IMR-90 (cell line): Measurements from ENCODE around the gene LIMK2. TPM values are rescaled to one million over a fixed set of nuclear protein-coding genes. Genes with fewer than 3 reads are reported as not detected.

Source experiments
- ATAC-seq: fragments of 200-7000 bp; cut with Tn5 transposase; 2 replicates; pipeline ENCODE4 v1.9.1; 2020; ENCODE audit warnings: low read depth, mild to moderate bottlenecking, moderate library complexity
- BruUV-seq: library from RNA; stranded (reverse); fragments of 400-500 nt; replicated peaks from 2 replicates; lab custom pipeline; 2021; lab: Mats Ljungman, UMichigan
- CTCF ChIA-PET: fragments of 300-600 bp; formaldehyde crosslinking; extraction: SDS; loops from one replicate; lab custom pipeline; 2021; ENCODE audit warnings: antibody characterized with exemption; lab: Yijun Ruan, JAX
- POLR2A ChIA-PET: fragments of 300-600 bp; sonication (Branson Sonifier 250); formaldehyde crosslinking; loops from one replicate; lab custom pipeline; 2022; ENCODE audit warnings: antibody characterized with exemption; ENCODE audit not compliant: unreplicated experiment; lab: Charles Lee
- DNase-seq: peaks from one replicate; pipeline ENCODE4 v3.0.0; 2013
- H2AFZ ChIP-seq: replicated peaks from 2 replicates; pipeline ENCODE3; 2013; ENCODE audit warnings: low read length, mild to moderate bottlenecking; ENCODE audit not compliant: poor library complexity
- H2AK5ac ChIP-seq: 2 replicates; pipeline ENCODE4 v1.6.1; 2013; ENCODE audit warnings: low read depth, low read length, inconsistent platforms
- H2AK9ac ChIP-seq: replicated peaks from 2 replicates; pipeline ENCODE3; 2013; ENCODE audit warnings: mild to moderate bottlenecking, low read depth, low read length, moderate library complexity; ENCODE audit not compliant: poor library complexity
- H2BK120ac ChIP-seq: 2 replicates; pipeline ENCODE4 v1.6.1; 2013; ENCODE audit warnings: low read depth, low read length, inconsistent platforms
- H2BK15ac ChIP-seq: 3 replicates; pipeline ENCODE4 v1.6.1; 2013; ENCODE audit warnings: low read depth, low read length, inconsistent platforms
- H2BK20ac ChIP-seq: 2 replicates; pipeline ENCODE4 v1.6.1; 2013; ENCODE audit warnings: low read depth, mild to moderate bottlenecking, inconsistent platforms, low read length, moderate library complexity
- H2BK5ac ChIP-seq: 2 replicates; pipeline ENCODE4 v1.6.1; 2013; ENCODE audit warnings: mild to moderate bottlenecking, low read depth, low read length, inconsistent platforms; ENCODE audit not compliant: poor library complexity, severe bottlenecking
- H3K14ac ChIP-seq: replicated peaks from 2 replicates; pipeline ENCODE4 v1.6.1; 2013; ENCODE audit warnings: low read depth, low read length, inconsistent platforms
- H3K18ac ChIP-seq: 2 replicates; pipeline ENCODE4 v1.6.1; 2013; ENCODE audit warnings: low read depth, low read length, control low read depth
- H3K23ac ChIP-seq: 2 replicates; pipeline ENCODE4 v1.6.1; 2013; ENCODE audit warnings: low read depth, low read length, inconsistent platforms
- H3K27ac ChIP-seq: 2 replicates; pipeline ENCODE4 v1.5.1; 2013; ENCODE audit warnings: mild to moderate bottlenecking, control low read depth, low read length; ENCODE audit not compliant: insufficient read depth
- H3K27me3 ChIP-seq: 2 replicates; pipeline ENCODE4 v1.6.1; 2013; ENCODE audit warnings: low read length; ENCODE audit not compliant: control insufficient read depth, insufficient read depth
- H3K36me3 ChIP-seq: 2 replicates; pipeline ENCODE4 v1.6.1; 2013; ENCODE audit warnings: low read length, mixed read lengths; ENCODE audit not compliant: control insufficient read depth, insufficient read depth
- H3K4ac ChIP-seq: 2 replicates; pipeline ENCODE4 v1.6.1; 2013; ENCODE audit warnings: low read depth, low read length, inconsistent platforms
- H3K4me1 ChIP-seq: 2 replicates; pipeline ENCODE4 v1.6.1; 2013; ENCODE audit warnings: low read length, mixed read lengths; ENCODE audit not compliant: control insufficient read depth, insufficient read depth
- H3K4me2 ChIP-seq: 2 replicates; pipeline ENCODE4 v1.6.1; 2013; ENCODE audit warnings: low read depth, mild to moderate bottlenecking, control low read depth, low read length, moderate library complexity
- H3K4me3 ChIP-seq: 2 replicates; pipeline ENCODE4 v1.5.1; 2013; ENCODE audit warnings: low read depth, mild to moderate bottlenecking, control low read depth, low read length, moderate library complexity; ENCODE audit not compliant: insufficient read depth
- H3K56ac ChIP-seq: 2 replicates; pipeline ENCODE4 v1.6.1; 2013; ENCODE audit warnings: low read length, inconsistent platforms; ENCODE audit not compliant: insufficient read depth; ENCODE audit errors: extremely low read depth
- H3K79me1 ChIP-seq, 2 experiments: 2 replicates each; pipeline ENCODE4 v1.6.1; 2013; ENCODE audit warnings: low read length in 2 of 2, inconsistent platforms in 1 of 2, low read depth in 1 of 2
- H3K9ac ChIP-seq: 2 replicates; pipeline ENCODE4 v1.6.1; 2013; ENCODE audit warnings: low read depth, low read length, control low read depth
- H3K9me1 ChIP-seq: 2 replicates; pipeline ENCODE4 v1.6.1; 2013; ENCODE audit warnings: low read length, inconsistent platforms; ENCODE audit not compliant: insufficient read depth
- H3K9me3 ChIP-seq: 2 replicates; pipeline ENCODE4 v1.6.1; 2013; ENCODE audit warnings: low read length; ENCODE audit not compliant: control insufficient read depth, insufficient read depth
- H4K20me1 ChIP-seq: 2 replicates; pipeline ENCODE4 v1.6.1; 2013; ENCODE audit warnings: low read length, inconsistent platforms; ENCODE audit not compliant: insufficient read depth
- H4K5ac ChIP-seq: 2 replicates; pipeline ENCODE4 v1.6.1; 2013; ENCODE audit warnings: mild to moderate bottlenecking, low read depth, low read length, control low read depth
- H4K8ac ChIP-seq, 2 experiments: 2 replicates each; pipeline ENCODE4 v1.6.1; 2013; ENCODE audit warnings: low read depth in 2 of 2, low read length in 2 of 2, control low read depth in 1 of 2, inconsistent platforms in 1 of 2
- H4K91ac ChIP-seq: 2 replicates; pipeline ENCODE4 v1.6.1; 2013; ENCODE audit warnings: low read depth, low read length, inconsistent platforms; ENCODE audit not compliant: insufficient read depth
- BHLHE40 ChIP-seq: fragments of 150-350 bp; IDR thresholded peaks from 2 replicates; pipeline ENCODE4 v1.6.1; 2016; ENCODE audit warnings: mild to moderate bottlenecking, low read depth, low read length
- CEBPB ChIP-seq: IDR thresholded peaks from 2 replicates; pipeline ENCODE4 v1.6.1; 2012; ENCODE audit warnings: low read depth, low read length, improper control_type of control experiment
- CHD1 ChIP-seq: IDR thresholded peaks from 2 replicates; pipeline ENCODE4 v1.6.1; 2012; ENCODE audit warnings: low read depth, low read length, improper control_type of control experiment
- CTCF ChIP-seq: conservative IDR thresholded peaks from 2 replicates; pipeline ENCODE4 v1.5.1; 2012; ENCODE audit warnings: mild to moderate bottlenecking, low read depth, low read length, improper control_type of control experiment
- ELK1 ChIP-seq: fragments of 150-350 bp; IDR thresholded peaks from 2 replicates; pipeline ENCODE4 v1.6.1; 2016; ENCODE audit warnings: low read depth, mild to moderate bottlenecking, low read length, moderate library complexity, borderline replicate concordance
- FOS ChIP-seq: fragments of 150-350 bp; IDR thresholded peaks from 2 replicates; pipeline ENCODE4 v1.6.1; 2016; ENCODE audit warnings: low read depth, low read length
- MAFK ChIP-seq: IDR thresholded peaks from 2 replicates; pipeline ENCODE4 v1.6.1; 2012; ENCODE audit warnings: low read depth, low read length, improper control_type of control experiment
- MAZ ChIP-seq: IDR thresholded peaks from 2 replicates; pipeline ENCODE4 v1.6.1; 2012; ENCODE audit warnings: low read depth, mild to moderate bottlenecking, low read length, improper control_type of control experiment, moderate library complexity, borderline replicate concordance
- NFE2L2 ChIP-seq: fragments of 150-350 bp; IDR thresholded peaks from 2 replicates; pipeline ENCODE4 v1.6.1; 2016; ENCODE audit warnings: low read depth, mild to moderate bottlenecking, low read length
- POLR2A ChIP-seq: IDR thresholded peaks from 2 replicates; pipeline ENCODE4 v1.6.1; 2012; ENCODE audit warnings: mild to moderate bottlenecking, low read depth, low read length
- RAD21 ChIP-seq: IDR thresholded peaks from 2 replicates; pipeline ENCODE4 v1.6.1; 2012; ENCODE audit warnings: low read length, improper control_type of control experiment
- RCOR1 ChIP-seq: IDR thresholded peaks from 2 replicates; pipeline ENCODE4 v1.6.1; 2012; ENCODE audit warnings: mild to moderate bottlenecking, low read length, improper control_type of control experiment; ENCODE audit not compliant: insufficient replicate concordance
- RFX5 ChIP-seq: IDR thresholded peaks from 2 replicates; pipeline ENCODE4 v1.8.0; 2012; ENCODE audit warnings: low read depth, mild to moderate bottlenecking, low read length, moderate library complexity
- SMC3 ChIP-seq: fragments of 150-350 bp; IDR thresholded peaks from 2 replicates; pipeline ENCODE4 v1.6.1; 2016; ENCODE audit warnings: low read depth, mild to moderate bottlenecking, antibody characterized with exemption, low read length, moderate library complexity
- WGBS, 2 experiments: methylation state at CpG; one replicate each; pipeline versions ENCODE4 v1.1.5 to v1.1.7; 2013; ENCODE audit warnings: missing lambda C conversion rate in 2 of 2; ENCODE audit not compliant: insufficient read length in 1 of 2; ENCODE audit errors: extremely low coverage in 2 of 2; 5-methylcytosine and 5-hydroxymethylcytosine counted together
- dilution Hi-C: fragments of 300-500 bp; cut with HindIII; formaldehyde crosslinking; loops from one replicate; pipeline ENCODE4 v1.14.3; 2018; ENCODE audit warnings: low sequenced_read_pairs; ENCODE audit not compliant: unreplicated experiment
- in situ Hi-C: fragments of 300-500 bp; cut with MboI; formaldehyde crosslinking; loops from 3 replicates; pipeline ENCODE4 v1.14.3; 2019; ENCODE audit warnings: low sequenced_read_pairs, inconsistent platforms, mixed read lengths
- intact Hi-C: fragments of 100-400 bp; cut with micrococcal nuclease; formaldehyde crosslinking; loops from 2 replicates; pipeline ENCODE4 v1.10.0; 2022
- polyA plus RNA-seq, 3 experiments: library from polyadenylated mRNA; depleted of rRNA; stranded (reverse); fragments of >200 nt; gene quantifications; 2 replicates each; pipeline ENCODE4 v1.2.3, GENCODE V29; 2012; ENCODE audit warnings: low replicate concordance in 1 of 3
- total RNA-seq: library from RNA; depleted of rRNA; stranded (reverse); fragments of >200 nt; gene quantifications from 2 replicates; pipeline ENCODE4 v1.2.3, GENCODE V29; 2012
- TF ChIP-seq, protein P1 (sequence below): fragments of 150-350 bp; IDR thresholded peaks from 2 replicates; pipeline ENCODE4 v1.6.1; 2017; ENCODE audit warnings: mild to moderate bottlenecking, antibody characterized with exemption, low read length, low read depth

The LIMK2 gene
- total and polyA plus RNA-seq, 2 of the 4 experiments (the other 2 are of a cell fraction), result 14.5 to 31.9 TPM

DNA sequence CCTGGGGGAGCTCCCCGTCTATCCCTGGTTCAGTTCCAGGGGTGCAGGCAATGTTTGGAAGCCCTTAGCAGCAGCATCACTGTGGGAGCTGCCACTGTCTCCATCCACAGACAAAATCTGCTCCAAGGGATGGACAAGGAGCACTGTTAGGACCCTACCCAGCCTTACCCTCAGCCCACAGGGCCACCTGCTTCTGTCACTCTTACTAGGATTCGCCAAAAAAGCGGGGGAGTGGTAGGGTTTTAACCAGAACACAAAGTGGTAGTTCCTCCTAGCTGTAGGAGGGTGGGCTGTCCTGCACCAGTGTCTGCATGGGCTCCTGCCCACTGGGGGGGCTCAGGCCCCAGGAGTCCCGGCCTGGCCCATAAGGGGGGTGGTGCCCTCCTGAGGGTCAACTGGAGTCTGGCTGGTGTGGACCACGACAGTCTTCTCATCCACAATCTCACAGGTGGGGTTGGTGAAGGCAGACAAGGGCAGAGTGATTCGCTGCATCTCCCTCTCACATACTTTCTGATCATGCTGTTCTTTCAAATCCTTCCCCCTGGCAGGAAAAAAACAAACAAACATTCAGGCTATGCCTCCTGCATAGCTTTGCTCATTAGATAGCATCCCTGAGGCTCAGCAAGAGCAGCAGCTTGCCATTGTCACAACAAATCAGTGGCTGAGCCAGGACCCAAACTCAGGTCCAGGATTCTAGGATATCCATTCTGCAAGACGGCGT is 70.8 kb downstream of the LIMK2 start:
- peaks cover 7% of the 10 kb centered on the region; the same call in 1 of the 2 replicates for H4K20me1 ChIP-seq
- H3K56ac ChIP-seq, result no peak overlapping the region
- no peaks in the 10 kb centered on the region for H3K79me1 ChIP-seq
- no peak overlapping the region for H2BK120ac ChIP-seq
- H2AFZ ChIP-seq, result no peak overlapping the region
- H3K4me1 ChIP-seq, result no peaks in the 10 kb centered on the region
- no peak overlapping the region for H3K4me3 ChIP-seq
- 83% methylated on average over 2 of the region's 8 CpGs; no CpG with 5 or more reads in 1 of the 2 experiments for WGBS, 2 experiments
- H4K91ac ChIP-seq, result no peak overlapping the region
- H3K9ac ChIP-seq, result no peak overlapping the region
- no peak overlapping the region for H3K14ac ChIP-seq
- H3K9me1 ChIP-seq, result peaks cover 3% of the 10 kb centered on the region; the same call in 1 of the 2 replicates
- ATAC-seq (no peak), DNase-seq (no peak)
- H3K18ac ChIP-seq, result no peak overlapping the region
- no peak overlapping the region for H3K23ac ChIP-seq
- no peaks in the 10 kb centered on the region for H3K27me3 ChIP-seq
- H3K4me2 ChIP-seq, result no peak overlapping the region
- peaks cover 51% of the 10 kb centered on the region for H3K36me3 ChIP-seq
- no TSS peak for BruUV-seq
- ChIA-PET CTCF (interaction anchor here (0.7 to 1.0 kb wide), 2 partner anchors 10 kb away, joined by 3 to 4 read pairs; no protein-coding TSS in a partner anchor), POLR2A (interaction anchor here (0.6 kb wide), 1 partner anchor 39 kb away, joined by 5 read pairs; no protein-coding TSS in a partner anchor)
- H2AK9ac ChIP-seq, result no peak overlapping the region
- no peak overlapping the region for H3K4ac ChIP-seq
- no peak overlapping the region for H4K5ac ChIP-seq
- no peak overlapping the region for H2BK5ac ChIP-seq
- intact Hi-C loops, result no loop called here
- no peak overlapping the region for H2AK5ac ChIP-seq
- dilution Hi-C loops, result no loop called here
- no peak overlapping the region for H4K8ac ChIP-seq
- no peak overlapping the region for H2BK20ac ChIP-seq
- no peak for TF ChIP-seq MAFK
- TF ChIP-seq, protein P1, sequence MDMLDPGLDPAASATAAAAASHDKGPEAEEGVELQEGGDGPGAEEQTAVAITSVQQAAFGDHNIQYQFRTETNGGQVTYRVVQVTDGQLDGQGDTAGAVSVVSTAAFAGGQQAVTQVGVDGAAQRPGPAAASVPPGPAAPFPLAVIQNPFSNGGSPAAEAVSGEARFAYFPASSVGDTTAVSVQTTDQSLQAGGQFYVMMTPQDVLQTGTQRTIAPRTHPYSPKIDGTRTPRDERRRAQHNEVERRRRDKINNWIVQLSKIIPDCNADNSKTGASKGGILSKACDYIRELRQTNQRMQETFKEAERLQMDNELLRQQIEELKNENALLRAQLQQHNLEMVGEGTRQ, result no peak
- TF ChIP-seq BHLHE40, result no peak
- no peak for TF ChIP-seq CHD1
- TF ChIP-seq ELK1, result no peak
- TF ChIP-seq RAD21, result no peak
- no peak for TF ChIP-seq FOS
- no peak for TF ChIP-seq RFX5
- no peak for TF ChIP-seq NFE2L2
- TF ChIP-seq POLR2A, result no peak
- TF ChIP-seq RCOR1, result no peak
- TF ChIP-seq SMC3, result no peak
- no peak for TF ChIP-seq CTCF
- no peak for TF ChIP-seq CEBPB
- no peak for TF ChIP-seq MAZ
- H2BK15ac ChIP-seq, result no peak overlapping the region
- H3K9me3 ChIP-seq, result no peaks in the 10 kb centered on the region
- in situ Hi-C loops, result loop anchor here (10.0 kb wide), 1 partner anchor 62 kb away; the partner anchor contains the start of gene PATZ1
- H3K27ac ChIP-seq, result no peak overlapping the region
